ENCODE measurements around the gene SLC6A11.

DNA sequence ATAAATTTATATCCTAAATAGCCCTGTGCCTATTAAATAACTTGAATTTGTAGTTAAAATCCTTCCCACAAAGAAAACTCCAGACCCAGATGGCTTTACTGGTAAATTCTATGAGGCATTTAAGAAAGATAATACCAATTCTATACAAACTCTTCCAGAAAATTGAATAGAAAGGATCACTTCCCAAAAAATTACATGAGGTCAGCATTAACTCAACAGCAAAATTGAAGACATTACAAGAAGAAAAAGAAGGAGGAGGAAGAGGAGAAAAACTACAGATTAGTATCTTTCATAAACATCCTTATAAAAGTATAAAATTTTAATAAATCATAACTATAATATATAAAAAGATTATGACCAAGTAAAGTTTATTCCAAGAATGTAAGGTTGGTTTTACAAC lies 29.4 kb upstream of the SLC6A11 start:
- TF ChIP-seq, protein P1, sequence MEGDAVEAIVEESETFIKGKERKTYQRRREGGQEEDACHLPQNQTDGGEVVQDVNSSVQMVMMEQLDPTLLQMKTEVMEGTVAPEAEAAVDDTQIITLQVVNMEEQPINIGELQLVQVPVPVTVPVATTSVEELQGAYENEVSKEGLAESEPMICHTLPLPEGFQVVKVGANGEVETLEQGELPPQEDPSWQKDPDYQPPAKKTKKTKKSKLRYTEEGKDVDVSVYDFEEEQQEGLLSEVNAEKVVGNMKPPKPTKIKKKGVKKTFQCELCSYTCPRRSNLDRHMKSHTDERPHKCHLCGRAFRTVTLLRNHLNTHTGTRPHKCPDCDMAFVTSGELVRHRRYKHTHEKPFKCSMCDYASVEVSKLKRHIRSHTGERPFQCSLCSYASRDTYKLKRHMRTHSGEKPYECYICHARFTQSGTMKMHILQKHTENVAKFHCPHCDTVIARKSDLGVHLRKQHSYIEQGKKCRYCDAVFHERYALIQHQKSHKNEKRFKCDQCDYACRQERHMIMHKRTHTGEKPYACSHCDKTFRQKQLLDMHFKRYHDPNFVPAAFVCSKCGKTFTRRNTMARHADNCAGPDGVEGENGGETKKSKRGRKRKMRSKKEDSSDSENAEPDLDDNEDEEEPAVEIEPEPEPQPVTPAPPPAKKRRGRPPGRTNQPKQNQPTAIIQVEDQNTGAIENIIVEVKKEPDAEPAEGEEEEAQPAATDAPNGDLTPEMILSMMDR (optimal IDR thresholded peaks at IDR 0.05 in 1 of 3, IDR thresholded peaks at IDR 0.05 in 1 of 3, conservative IDR thresholded peaks at IDR 0.05 in 1 of 3; ENCODE audit: extremely low read depth in 1 of 3, insufficient read depth in 2 of 3, low read length in 3 of 3): no peak
- TF ChIP-seq EZH2 (IDR thresholded peaks at IDR 0.05; ENCODE audit: low read length): no peak
